H1 (cell line): ENCODE results near the gene PCDH19. TPM values are rescaled to one million over a fixed set of nuclear protein-coding genes. Genes with fewer than 3 reads are reported as not detected.

ENCODE experiments used
- CTCF ChIA-PET: fragments of 300-600 bp; sonication (Branson Sonifier 250); formaldehyde crosslinking; loops from one replicate; lab custom pipeline; 2021; ENCODE audit not compliant: partially characterized antibody; lab: Charles Lee
- POLR2A ChIA-PET: fragments of 300-600 bp; sonication (Branson Sonifier 250); formaldehyde crosslinking; loops from one replicate; lab custom pipeline; 2021; ENCODE audit warnings: inconsistent platforms; ENCODE audit not compliant: partially characterized antibody; lab: Charles Lee
- DNase-seq, 2 experiments: peaks; one replicate each; pipeline versions ENCODE4 v3.0.0 to v3.0.0-alpha.2; 2010 to 2022; ENCODE audit warnings: low spot score in 2 of 2, low read depth in 1 of 2, mixed read lengths in 1 of 2
- FAIRE-seq: peaks from 2 replicates; lab custom pipeline; 2011; peaks lifted over from hg19 to GRCh38; lab: Jason Lieb, UNC
- H2AFZ ChIP-seq: 2 replicates; pipeline ENCODE4 v1.8.1; 2012; ENCODE audit warnings: low read length, inconsistent platforms
- H2AK5ac ChIP-seq: 2 replicates; pipeline ENCODE4 v1.6.1; 2013; ENCODE audit warnings: low read depth, low read length
- H2BK120ac ChIP-seq: replicated peaks from 2 replicates; pipeline ENCODE3; 2013; ENCODE audit warnings: low read depth, low read length, inconsistent platforms
- H2BK12ac ChIP-seq: 2 replicates; pipeline ENCODE4 v1.6.1; 2013; ENCODE audit warnings: low read depth, low read length
- H2BK15ac ChIP-seq: 2 replicates; pipeline ENCODE4 v1.6.1; 2013; ENCODE audit warnings: low read length
- H2BK20ac ChIP-seq: 2 replicates; pipeline ENCODE4 v1.6.1; 2013; ENCODE audit warnings: low read length
- H2BK5ac ChIP-seq: 2 replicates; pipeline ENCODE4 v1.6.1; 2013; ENCODE audit warnings: low read depth, low read length
- H3K14ac ChIP-seq: 2 replicates; pipeline ENCODE4 v1.6.1; 2013; ENCODE audit warnings: inconsistent platforms; ENCODE audit not compliant: insufficient read length
- H3K18ac ChIP-seq: 2 replicates; pipeline ENCODE4 v1.6.1; 2013; ENCODE audit warnings: low read length; ENCODE audit errors: extremely low read depth
- H3K23ac ChIP-seq: 2 replicates; pipeline ENCODE4 v1.6.1; 2013; ENCODE audit warnings: inconsistent platforms; ENCODE audit not compliant: insufficient read length
- H3K23me2 ChIP-seq: 2 replicates; pipeline ENCODE4 v1.6.1; 2013; ENCODE audit warnings: low read depth, low read length
- H3K27ac ChIP-seq: 2 replicates; pipeline ENCODE4 v1.6.1; 2011; ENCODE audit warnings: low read depth, low read length, inconsistent platforms
- H3K27me3 ChIP-seq, 4 experiments: replicated peaks in 1 of 4; 1 replicate in 1 of 4; 2 replicates in 3 of 4; pipeline versions ENCODE4 v1.6.1 to v1.8.1; 2011 to 2013; ENCODE audit warnings: low read length in 3 of 4, mild to moderate bottlenecking in 3 of 4, inconsistent platforms in 2 of 4, mixed read lengths in 2 of 4, moderate library complexity in 1 of 4; ENCODE audit not compliant: control insufficient read depth in 3 of 4, insufficient read depth in 3 of 4; ENCODE audit errors: extremely low read depth in 1 of 4
- H3K36me3 ChIP-seq, 4 experiments: 2 replicates each; pipeline versions ENCODE4 v1.6.1 to v1.8.1; 2011 to 2013; ENCODE audit warnings: mild to moderate bottlenecking in 4 of 4, low read length in 3 of 4, moderate library complexity in 2 of 4, control low read depth in 1 of 4, inconsistent platforms in 1 of 4; ENCODE audit not compliant: insufficient read depth in 4 of 4, control insufficient read depth in 2 of 4
- H3K4ac ChIP-seq: replicated peaks from 2 replicates; pipeline ENCODE3; 2013; ENCODE audit warnings: low read length, low read depth, mixed read lengths, inconsistent platforms; ENCODE audit not compliant: insufficient read length
- H3K4me1 ChIP-seq, 4 experiments: replicated peaks in 1 of 4; 1 replicate in 1 of 4; 2 replicates in 3 of 4; pipeline versions ENCODE4 v1.6.1 to v1.8.1; 2011 to 2013; ENCODE audit warnings: low read length in 3 of 4, inconsistent platforms in 2 of 4, mixed read lengths in 1 of 4; ENCODE audit not compliant: insufficient read depth in 4 of 4, control insufficient read depth in 3 of 4
- H3K4me2 ChIP-seq, 2 experiments: 2 replicates each; pipeline versions ENCODE4 v1.6.1 to v1.8.1; 2011 to 2013; ENCODE audit warnings: low read depth in 2 of 2, low read length in 2 of 2, control low read depth in 1 of 2, inconsistent platforms in 1 of 2, mild to moderate bottlenecking in 1 of 2; ENCODE audit not compliant: insufficient read depth in 1 of 2
- H3K4me3 ChIP-seq, 4 experiments: fragments of 200-600, 300-600 bp in 1 of 4; sonication (generic), shearing (Covaris generic), sonication (Bioruptor Twin) in 1 of 4; 2 replicates each; pipeline versions ENCODE4 v1.5.1 to v1.8.1; 2011 to 2016; ENCODE audit warnings: low read length in 4 of 4, low read depth in 3 of 4, control low read depth in 2 of 4, inconsistent platforms in 2 of 4, mild to moderate bottlenecking in 2 of 4, mixed read lengths in 1 of 4, moderate library complexity in 1 of 4; ENCODE audit not compliant: insufficient read depth in 2 of 4; ENCODE audit errors: extremely low read depth in 1 of 4
- H3K56ac ChIP-seq: replicated peaks from 2 replicates; pipeline ENCODE3; 2013; ENCODE audit warnings: low read depth, mild to moderate bottlenecking, mixed read lengths, low read length, inconsistent platforms; ENCODE audit not compliant: insufficient read length
- H3K79me1 ChIP-seq: 2 replicates; pipeline ENCODE4 v1.6.1; 2013; ENCODE audit warnings: low read depth, low read length, control low read depth
- H3K79me2 ChIP-seq, 2 experiments: 2 replicates each; pipeline versions ENCODE4 v1.6.1 to v1.8.1; 2012 to 2013; ENCODE audit warnings: low read length in 2 of 2, mild to moderate bottlenecking in 2 of 2, inconsistent platforms in 1 of 2; ENCODE audit not compliant: insufficient read depth in 2 of 2, control insufficient read depth in 1 of 2
- H3K9ac ChIP-seq, 4 experiments: replicated peaks in 1 of 4; 1 replicate in 1 of 4; 2 replicates in 3 of 4; pipeline versions ENCODE4 v1.6.1 to v1.8.1; 2011 to 2013; ENCODE audit warnings: low read depth in 3 of 4, low read length in 3 of 4, control low read depth in 2 of 4, mild to moderate bottlenecking in 2 of 4, moderate library complexity in 2 of 4, inconsistent platforms in 1 of 4; ENCODE audit errors: extremely low read depth in 1 of 4
- H3K9me3 ChIP-seq, 2 experiments: 2 replicates each; pipeline versions ENCODE4 v1.6.1 to v1.8.1; 2012 to 2013; ENCODE audit warnings: mild to moderate bottlenecking in 2 of 2, moderate library complexity in 2 of 2, control low read depth in 1 of 2, inconsistent platforms in 1 of 2, low read depth in 1 of 2, low read length in 1 of 2, mixed read lengths in 1 of 2; ENCODE audit not compliant: insufficient read depth in 2 of 2
- H4K20me1 ChIP-seq, 2 experiments: replicated peaks in 1 of 2; 2 replicates each; pipeline versions ENCODE3 to v1.8.1; 2011 to 2013; ENCODE audit warnings: inconsistent platforms in 2 of 2, low read length in 2 of 2, mild to moderate bottlenecking in 1 of 2; ENCODE audit not compliant: insufficient read depth in 2 of 2, control insufficient read depth in 1 of 2
- H4K5ac ChIP-seq: 2 replicates; pipeline ENCODE4 v1.6.1; 2013; ENCODE audit warnings: low read length, low read depth, mixed read lengths, inconsistent platforms; ENCODE audit not compliant: insufficient read length
- H4K8ac ChIP-seq: 2 replicates; pipeline ENCODE4 v1.8.0; 2013; ENCODE audit warnings: mild to moderate bottlenecking, moderate library complexity, low read length, inconsistent platforms; ENCODE audit not compliant: insufficient read depth; ENCODE audit errors: extremely low read depth
- H4K91ac ChIP-seq: replicated peaks from 2 replicates; pipeline ENCODE3; 2013; ENCODE audit warnings: low read length, mixed read lengths, inconsistent platforms; ENCODE audit not compliant: insufficient read length
- BRCA1 ChIP-seq: IDR thresholded peaks from 2 replicates; pipeline ENCODE4 v1.6.1; 2012; ENCODE audit warnings: low read depth, low read length, improper control_type of control experiment
- CHD1 ChIP-seq: IDR thresholded peaks from 2 replicates; pipeline ENCODE4 v1.6.1; 2012; ENCODE audit warnings: low read depth, low read length, improper control_type of control experiment
- CHD2 ChIP-seq: IDR thresholded peaks from 2 replicates; pipeline ENCODE4 v1.6.1; 2012; ENCODE audit warnings: low read length, improper control_type of control experiment
- EGR1 ChIP-seq: IDR thresholded peaks from 2 replicates; pipeline ENCODE4 v1.6.1; 2011; ENCODE audit warnings: low read depth, low read length, borderline replicate concordance
- FOSL1 ChIP-seq: IDR thresholded peaks from 2 replicates; pipeline ENCODE4 v1.6.1; 2011; ENCODE audit warnings: mild to moderate bottlenecking, low read depth, low read length, moderate library complexity; ENCODE audit not compliant: insufficient read depth
- JUN ChIP-seq: IDR thresholded peaks from 2 replicates; pipeline ENCODE4 v1.6.1; 2011; ENCODE audit warnings: low read depth, mild to moderate bottlenecking, improper control_type of control experiment, low read length
- KDM1A ChIP-seq: fragments of 200-600, 300-600 bp; sonication (generic); IDR thresholded peaks from 2 replicates; pipeline ENCODE4 v1.7.1; 2016; ENCODE audit warnings: mild to moderate bottlenecking, low read length, borderline replicate concordance
- KDM5A ChIP-seq: fragments of 200-600 bp; IDR thresholded peaks from 2 replicates; pipeline ENCODE4 v1.7.1; 2012; ENCODE audit warnings: mild to moderate bottlenecking, low read length, inconsistent platforms, mixed read lengths
- SIN3A ChIP-seq, 2 experiments: IDR thresholded peaks in 1 of 2; conservative IDR thresholded peaks in 1 of 2; 2 replicates each; pipeline ENCODE4 v1.6.1; 2011 to 2012; ENCODE audit warnings: low read length in 2 of 2, improper control_type of control experiment in 1 of 2, low read depth in 1 of 2, mild to moderate bottlenecking in 1 of 2
- SP1 ChIP-seq: IDR thresholded peaks from 2 replicates; pipeline ENCODE4 v1.6.1; 2011; ENCODE audit warnings: low read depth, low read length
- SP2 ChIP-seq: IDR thresholded peaks from 2 replicates; pipeline ENCODE4 v1.6.1; 2012; ENCODE audit warnings: mild to moderate bottlenecking, low read length, inconsistent platforms
- SP4 ChIP-seq: IDR thresholded peaks from 2 replicates; pipeline ENCODE4 v1.6.1; 2012; ENCODE audit warnings: low read length, inconsistent platforms
- SUZ12 ChIP-seq: fragments of 200-600 bp; sonication (generic); IDR thresholded peaks from 2 replicates; pipeline ENCODE4 v1.6.1; 2012; ENCODE audit warnings: mild to moderate bottlenecking, inconsistent platforms, low read length, moderate library complexity, mixed read lengths
- TBP ChIP-seq: IDR thresholded peaks from 2 replicates; pipeline ENCODE4 v1.6.1; 2011; ENCODE audit warnings: low read depth, low read length, improper control_type of control experiment
- TEAD4 ChIP-seq: IDR thresholded peaks from 2 replicates; pipeline ENCODE4 v1.6.1; 2012; ENCODE audit warnings: low read depth, low read length, inconsistent platforms, mixed read lengths
- WGBS, 2 experiments: shearing (Covaris generic) in 1 of 2; methylation state at CpG; one replicate each; pipeline versions ENCODE4 v1.1.6 to v1.1.7; 2013 to 2015; ENCODE audit warnings: low lambda C conversion rate in 2 of 2, mixed read lengths in 2 of 2, inconsistent platforms in 1 of 2, low coverage in 1 of 2, missing lambda C conversion rate in 1 of 2; ENCODE audit not compliant: insufficient replicate concordance in 2 of 2, insufficient coverage in 1 of 2, insufficient read length in 1 of 2; ENCODE audit errors: extremely low coverage in 1 of 2, missing lambda C conversion rate in 1 of 2; 5-methylcytosine and 5-hydroxymethylcytosine counted together
- polyA plus RNA-seq, 7 experiments: library from polyadenylated mRNA; depleted of rRNA in 3 of 7; stranded (reverse) in 5 of 7; unstranded in 2 of 7; fragments of >200 nt in 5 of 7; fragments of 200-250 nt in 2 of 7; gene quantifications; 1 replicate in 5 of 7; 2 replicates in 1 of 7; 4 replicates in 1 of 7; pipeline versions ENCODE4 v1.2.1 to v1.2.3, GENCODE V29; 2011 to 2013; ENCODE audit warnings: missing spikeins in 2 of 7, mixed read lengths in 2 of 7
- total RNA-seq: library from RNA; stranded (reverse); fragmentation: NEBNext Ultra II Directional; extraction: Animal tissue kit (Norgen Biotek cat#: 25700); gene quantifications from 2 replicates; pipeline ENCODE4 v1.2.1, GENCODE V29; 2021

The PCDH19 gene
- total and polyA plus RNA-seq, 2 of the 8 experiments (the other 6 are each of a cell fraction or from before 2014, with no cell fraction given), result 0.12 to 1.2 TPM

- H2BK12ac ChIP-seq, result no peak overlapping the region
- 68% methylated on average over 2 of the region's 2 CpGs; no CpG with 5 or more reads in 1 of the 2 experiments for WGBS, 2 experiments
- no peak overlapping the region for H2BK120ac ChIP-seq
- H3K36me3 ChIP-seq, result no peaks in the 10 kb centered on the region
- H2BK15ac ChIP-seq, result no peak overlapping the region
- no peak overlapping the region for H2BK20ac ChIP-seq
- H2AK5ac ChIP-seq, result no peak overlapping the region
- H3K27me3 ChIP-seq, result no peaks in the 10 kb centered on the region
- no peak overlapping the region for H3K27ac ChIP-seq
- H3K4me3 ChIP-seq, result no peak overlapping the region
- H3K79me1 ChIP-seq, result no peaks in the 10 kb centered on the region
- H3K14ac ChIP-seq, result no peak overlapping the region
- no peak overlapping the region for H3K4me2 ChIP-seq
- H2BK5ac ChIP-seq, result no peak overlapping the region
- ChIA-PET POLR2A (no interaction called here), CTCF (interaction anchor here (1.1 kb wide), 1 partner anchor 51 kb away, joined by 3 read pairs; no protein-coding TSS in a partner anchor)
- H3K9ac ChIP-seq, result no peak overlapping the region
- no peak overlapping the region for H3K56ac ChIP-seq
- FAIRE-seq (no peak), DNase-seq (no peak)
- no peak overlapping the region for H4K5ac ChIP-seq
- no peak overlapping the region for H4K91ac ChIP-seq
- no peaks in the 10 kb centered on the region for H3K79me2 ChIP-seq
- H3K9me3 ChIP-seq, result no peaks in the 10 kb centered on the region
- H4K8ac ChIP-seq, result no peak overlapping the region
- H4K20me1 ChIP-seq, result no peaks in the 10 kb centered on the region
- peaks cover 0 to 4% (median 0%) of the 10 kb centered on the region in 4 experiments; a peak in 1 of 7 replicates for H3K4me1 ChIP-seq
- TF ChIP-seq KDM5A, result no peak
- no peak for TF ChIP-seq CHD1
- TF ChIP-seq JUN, result no peak
- TF ChIP-seq KDM1A, result no peak
- TF ChIP-seq FOSL1, result no peak
- no peak for TF ChIP-seq SUZ12
- no peak for TF ChIP-seq TBP
- no peak for TF ChIP-seq CHD2
- TF ChIP-seq SP2, result no peak
- no peak for TF ChIP-seq SP1
- TF ChIP-seq TEAD4, result no peak
- no peak for TF ChIP-seq BRCA1
- no peak for TF ChIP-seq SIN3A (conservative IDR thresholded peaks at IDR 0.05 in 1 of 2, IDR thresholded peaks at IDR 0.05 in 1 of 2; ENCODE audit: low read depth in 1 of 2, low read length in 2 of 2)
- no peak for TF ChIP-seq SP4
- TF ChIP-seq EGR1, result no peak
- no peak overlapping the region for H3K4ac ChIP-seq
- no peak overlapping the region for H3K18ac ChIP-seq
- no peak overlapping the region for H2AFZ ChIP-seq
- H3K23me2 ChIP-seq, result no peaks in the 10 kb centered on the region
- no peak overlapping the region for H3K23ac ChIP-seq
Measured at GRCh38 chrX:100418556-100418955, 8.5 kb upstream of the PCDH19 start.
